Right lung (tissue), 5 donors: ENCODE results near the gene SLC6A8. TPM values are rescaled to one million over a fixed set of nuclear protein-coding genes. Genes with fewer than 3 reads are reported as not detected.
"Not testable (repeated sequence)": the region's sequence is repeated elsewhere in the genome, so short reads cannot be mapped to it uniquely, and the experiment has no call there.

ENCODE experiments used
- DNase-seq, 2 donors: peaks; one replicate each; pipeline ENCODE4 v3.0.0-alpha.2; 2013
- polyA plus RNA-seq, 5 donors: library from polyadenylated mRNA; unstranded; fragments of 120-200 nt; gene quantifications; one replicate each; pipeline versions ENCODE4 v1.2.1 to v1.2.3, GENCODE V29; 2013; ENCODE audit warnings: inconsistent platforms in 1 of 5, low replicate concordance in 1 of 5; ENCODE audit not compliant: insufficient read length in 5 of 5, insufficient read depth in 1 of 5

Gene SLC6A8
- polyA plus RNA-seq, 5 donors = 3.7 to 9.8 (median 7.8) TPM

DNA sequence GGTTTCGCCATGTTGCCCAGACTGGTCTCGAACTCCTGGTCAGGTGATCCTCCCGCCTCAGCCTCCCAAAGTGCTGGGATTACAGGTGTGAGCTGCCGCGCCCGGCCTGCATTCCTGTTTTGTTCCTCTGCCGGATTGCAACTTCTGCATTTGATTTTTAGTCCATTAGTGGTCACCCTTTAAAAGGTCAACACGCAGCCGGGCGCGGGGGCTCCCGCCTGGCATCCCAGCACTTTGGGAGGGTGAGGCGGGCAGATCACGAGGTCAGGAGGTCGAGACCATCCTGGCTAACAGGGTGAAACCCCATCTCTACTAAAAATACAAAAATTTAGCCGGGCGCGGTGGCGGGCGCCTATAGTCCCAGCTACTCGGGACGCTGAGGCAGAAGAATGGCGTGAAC is 42.4 kb downstream of the SLC6A8 start:
- not testable (repeated sequence) for DNase-seq

DNA sequence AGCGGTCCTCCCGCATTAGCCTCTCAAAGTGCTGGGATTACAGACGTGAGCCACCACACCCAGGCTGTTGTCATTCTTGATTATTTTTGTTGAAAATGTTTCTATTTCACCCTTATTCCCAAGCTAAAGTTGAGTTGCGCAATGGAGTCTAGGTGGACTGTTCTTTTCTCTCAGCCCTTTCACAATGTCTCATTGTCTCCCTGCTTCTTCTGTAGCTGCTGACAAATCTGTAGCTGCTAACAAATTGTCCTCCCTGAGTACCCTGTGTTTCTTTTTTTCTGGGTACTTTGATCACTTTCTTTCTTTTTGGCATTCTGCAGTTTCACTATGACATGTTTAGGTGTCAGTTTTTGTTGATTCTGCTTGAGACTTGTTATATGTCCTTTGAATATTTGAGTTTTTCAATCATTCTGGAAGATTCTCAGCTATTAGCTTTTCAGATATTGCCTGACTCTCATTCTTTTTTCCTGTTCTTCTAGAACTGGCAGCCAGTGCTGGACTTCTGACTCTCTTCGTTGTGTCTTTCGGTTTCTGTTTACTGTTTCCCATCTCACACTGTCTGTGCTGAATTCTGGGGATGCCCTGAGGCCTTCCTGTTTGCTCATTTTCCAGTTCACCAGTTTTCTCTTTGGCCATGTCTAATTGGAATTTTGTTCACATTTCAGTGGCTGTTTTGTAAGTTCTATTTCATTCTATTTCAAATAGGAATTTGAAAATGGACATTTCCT is 43.6 kb downstream of the SLC6A8 start:
- no peak for DNase-seq

DNA sequence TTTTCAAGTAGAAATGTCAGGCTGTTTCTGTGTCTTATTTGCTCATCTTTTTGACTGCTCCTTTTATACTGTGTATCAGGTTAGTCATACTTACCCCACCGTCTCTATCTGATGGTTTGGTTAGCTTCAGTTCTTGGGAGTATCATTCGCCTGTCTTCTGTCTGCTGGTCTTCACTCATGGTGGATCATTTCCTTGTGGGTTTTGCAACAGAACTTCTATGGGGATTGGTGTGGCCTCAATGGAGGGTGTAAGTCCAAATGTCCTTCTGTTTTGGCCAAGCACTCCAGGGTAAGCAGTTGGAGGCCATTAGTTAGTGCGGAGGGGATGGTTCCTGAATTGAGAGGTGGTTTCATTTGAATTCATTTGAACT is 44.1 kb downstream of the SLC6A8 start:
- DNase-seq = no peak

DNA sequence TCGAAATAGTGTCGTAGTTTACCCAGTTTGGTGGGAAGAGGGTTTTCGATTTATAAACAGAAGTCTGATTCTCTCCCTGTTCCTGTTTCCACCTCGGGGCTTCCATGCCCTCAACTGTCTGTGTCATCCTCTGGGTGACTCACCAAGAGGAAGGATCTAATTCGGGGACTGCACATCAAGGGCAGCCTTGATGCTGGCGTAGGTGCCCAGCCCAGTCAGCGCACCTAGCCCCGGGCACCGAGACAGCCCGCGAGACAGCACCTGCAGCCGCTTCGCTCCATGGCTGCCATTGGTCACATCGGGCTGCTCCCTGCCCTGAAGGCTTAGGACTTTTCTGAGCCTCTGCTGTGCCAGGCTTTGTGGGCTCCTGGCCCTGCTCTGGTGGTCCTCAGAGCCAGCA is 44.7 kb downstream of the SLC6A8 start:
- no peak for DNase-seq

DNA sequence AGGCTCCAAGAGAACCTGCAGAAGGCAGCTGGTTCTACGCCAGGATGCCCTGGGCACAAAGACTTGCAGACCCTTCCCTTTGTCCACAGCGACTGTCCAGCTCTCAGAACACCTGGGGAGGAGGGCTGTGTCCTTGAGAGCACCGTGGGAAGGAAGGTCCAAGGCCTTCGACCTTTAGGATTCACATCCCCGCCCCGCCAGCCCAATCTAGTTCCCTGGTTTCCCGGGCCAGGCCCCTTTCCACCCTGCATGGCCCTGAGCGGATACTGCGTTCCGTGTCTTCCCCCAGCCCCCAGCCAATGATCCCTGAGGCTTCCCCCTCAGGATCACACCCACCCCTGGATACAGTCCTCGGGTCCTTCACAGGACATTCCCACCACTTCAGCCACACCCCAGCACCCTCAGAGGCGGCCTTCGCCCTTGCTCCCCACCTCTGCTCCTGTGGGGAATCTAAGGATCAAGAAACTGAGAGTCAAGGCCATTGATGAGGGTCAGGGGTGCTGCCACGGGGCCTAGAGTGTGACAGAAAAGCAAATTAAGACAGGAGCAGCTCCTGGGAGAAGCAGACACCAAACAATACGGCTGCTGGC is 46.0 kb downstream of the SLC6A8 start:
- DNase-seq = no peak

DNA sequence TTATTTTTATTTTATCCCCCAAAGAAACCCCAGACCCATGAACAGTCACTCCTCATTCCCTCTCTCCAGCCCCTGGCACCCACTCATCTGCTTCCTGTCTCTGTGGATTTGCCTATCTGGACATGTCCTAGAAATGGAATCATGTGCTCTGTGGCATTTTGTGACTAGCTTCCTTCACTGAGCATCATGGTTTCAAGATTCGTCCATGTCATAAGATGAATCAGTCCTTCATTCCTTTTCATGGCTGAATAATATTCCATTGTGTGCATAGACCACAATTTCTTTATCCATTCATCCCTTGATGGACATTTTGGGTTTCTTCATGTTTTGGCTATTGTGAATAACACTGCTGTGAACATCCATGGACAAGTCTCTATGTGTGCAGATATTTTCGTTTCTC is 47.1 kb downstream of the SLC6A8 start:
- no peak for DNase-seq

DNA sequence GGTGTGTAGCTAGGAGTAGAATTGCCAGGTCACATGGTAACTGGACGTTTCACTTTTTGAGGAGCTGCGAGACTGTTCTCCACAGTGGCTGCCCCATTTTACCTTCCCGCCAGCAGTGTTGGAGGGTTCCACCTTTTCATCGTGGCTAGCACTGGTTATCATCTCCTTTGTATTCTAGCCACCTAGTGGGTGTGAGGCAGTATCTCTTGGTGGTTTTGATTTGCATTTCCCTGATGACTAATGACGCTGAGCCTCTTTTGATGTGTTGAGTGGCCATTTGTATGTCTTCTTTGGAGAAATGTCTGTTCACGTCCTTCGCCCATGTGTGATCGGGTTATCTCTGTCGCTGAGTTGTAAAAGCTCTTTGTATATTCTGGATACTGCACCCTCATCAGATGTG is 47.5 kb downstream of the SLC6A8 start:
- no peak for DNase-seq

DNA sequence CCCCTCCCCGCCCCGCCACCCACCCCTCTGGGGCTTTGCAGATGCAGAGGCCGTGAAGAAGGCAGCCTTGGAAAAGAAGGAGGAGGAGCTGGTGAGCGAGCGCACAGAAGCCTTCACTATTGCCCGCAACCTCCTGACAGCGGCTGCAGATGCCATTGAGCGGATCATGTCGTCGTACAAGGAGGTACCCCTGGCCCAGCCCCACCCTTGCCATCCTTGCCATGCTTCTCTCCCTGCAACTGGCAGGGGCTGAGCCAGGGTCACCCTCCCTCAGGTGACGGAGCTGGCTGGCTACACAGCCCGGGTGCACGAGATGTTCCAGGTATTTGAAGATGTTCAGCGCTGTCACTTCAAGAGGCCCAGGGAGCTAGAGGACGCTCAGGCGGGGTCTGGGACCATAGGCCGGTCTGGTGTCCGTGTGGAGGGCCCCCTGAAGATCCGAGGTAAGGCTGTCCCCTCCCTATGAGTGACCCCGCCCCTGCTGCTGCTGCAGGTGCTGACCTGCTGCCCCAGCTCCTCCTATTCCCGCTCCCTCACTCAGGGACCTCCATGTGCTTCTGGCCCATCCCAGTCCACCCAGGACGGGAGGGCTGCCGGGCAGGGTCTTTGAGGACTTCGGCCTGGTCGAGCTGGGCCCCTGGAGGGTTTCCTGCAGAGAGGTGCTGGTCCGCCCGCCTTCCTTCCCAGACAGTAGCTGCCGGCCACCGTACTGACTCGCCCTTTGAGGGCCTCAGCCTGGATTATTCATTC is 48.5 kb downstream of the SLC6A8 start:
- no peak for DNase-seq

DNA sequence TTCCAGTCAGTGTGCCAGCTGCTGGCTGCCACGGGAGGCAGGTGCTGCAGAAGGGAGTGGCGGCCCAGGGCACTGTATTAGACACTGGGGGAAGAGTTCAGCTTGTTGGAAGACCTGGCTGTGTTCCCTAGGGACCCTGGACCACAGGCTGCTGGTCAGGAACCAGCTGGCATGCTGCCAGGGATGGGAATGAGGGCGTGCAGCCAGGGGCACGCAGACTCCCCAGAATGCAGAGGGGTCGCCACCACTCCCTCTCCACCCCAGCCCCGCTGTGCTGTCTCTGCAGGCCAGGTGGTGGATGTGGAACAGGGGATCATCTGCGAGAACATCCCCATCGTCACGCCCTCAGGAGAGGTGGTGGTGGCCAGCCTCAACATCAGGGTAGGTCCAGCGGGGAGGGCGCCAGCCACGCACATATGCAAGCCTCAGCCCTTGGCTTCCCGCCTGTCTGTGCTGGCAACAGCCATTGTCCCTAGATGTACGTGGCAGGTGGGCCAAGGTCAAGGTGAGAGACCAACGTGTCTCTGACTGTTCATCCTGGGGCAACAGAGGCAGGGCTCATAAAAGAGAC is 49.2 kb downstream of the SLC6A8 start:
- DNase-seq = no peak

DNA sequence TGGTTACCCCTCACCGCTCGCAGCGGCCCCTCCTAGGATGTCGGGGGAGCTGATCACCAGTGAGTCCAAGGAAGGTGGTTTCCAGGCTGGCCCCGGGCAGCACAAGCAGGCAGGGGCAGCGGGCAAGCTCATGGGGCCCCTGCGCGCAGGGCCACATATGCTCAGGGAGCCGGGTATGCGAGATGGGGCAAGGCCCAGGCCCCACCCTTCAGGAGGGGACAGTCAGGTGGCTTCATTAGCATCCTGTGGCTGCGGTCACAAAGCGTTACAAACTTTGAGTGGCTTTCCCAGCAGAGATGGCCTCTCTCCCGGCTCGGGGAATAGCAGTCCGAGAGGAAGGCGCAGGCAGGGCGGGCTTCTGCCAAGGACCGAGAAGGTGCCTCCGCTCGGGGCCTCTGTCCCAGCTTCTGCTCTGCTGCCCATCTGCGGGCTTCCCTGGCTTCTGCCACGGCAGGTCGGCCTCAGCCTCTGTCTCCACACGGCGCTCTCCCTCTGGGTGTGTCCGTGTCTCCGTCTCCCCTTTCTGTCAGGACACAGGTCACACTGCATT is 50.4 kb downstream of the SLC6A8 start:
- DNase-seq = no peak

DNA sequence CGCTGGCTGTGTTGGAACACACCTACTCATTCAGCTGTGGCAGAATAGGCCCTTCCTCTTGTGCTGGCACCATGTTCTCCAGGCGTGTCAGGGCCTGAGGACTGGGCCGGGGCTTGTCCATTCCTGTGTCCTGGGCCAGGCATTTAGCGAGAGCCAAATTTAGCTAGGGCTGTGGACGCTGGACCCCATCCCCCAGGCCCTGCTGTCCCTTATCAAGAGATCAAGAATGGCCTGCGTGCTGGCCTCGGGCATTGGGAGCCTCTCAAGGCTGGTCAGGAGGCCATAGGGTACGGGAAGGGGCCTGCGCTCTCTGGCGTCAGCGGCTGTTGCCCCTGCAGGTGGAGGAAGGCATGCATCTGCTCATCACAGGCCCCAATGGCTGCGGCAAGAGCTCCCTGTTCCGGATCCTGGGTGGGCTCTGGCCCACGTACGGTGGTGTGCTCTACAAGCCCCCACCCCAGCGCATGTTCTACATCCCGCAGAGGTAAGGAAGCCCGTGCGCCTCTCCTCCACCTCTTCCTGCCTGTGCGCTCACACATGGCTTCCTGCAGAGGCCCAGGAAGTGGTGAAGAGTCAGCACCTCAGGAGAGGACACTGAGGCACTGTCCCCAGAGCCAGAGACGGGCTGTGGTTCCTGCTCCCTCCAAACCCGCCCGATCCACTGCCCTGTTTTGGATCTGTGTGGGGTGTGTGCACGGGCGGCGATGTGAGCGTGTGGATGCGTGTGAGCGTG is 52.2 kb downstream of the SLC6A8 start:
- no peak for DNase-seq

DNA sequence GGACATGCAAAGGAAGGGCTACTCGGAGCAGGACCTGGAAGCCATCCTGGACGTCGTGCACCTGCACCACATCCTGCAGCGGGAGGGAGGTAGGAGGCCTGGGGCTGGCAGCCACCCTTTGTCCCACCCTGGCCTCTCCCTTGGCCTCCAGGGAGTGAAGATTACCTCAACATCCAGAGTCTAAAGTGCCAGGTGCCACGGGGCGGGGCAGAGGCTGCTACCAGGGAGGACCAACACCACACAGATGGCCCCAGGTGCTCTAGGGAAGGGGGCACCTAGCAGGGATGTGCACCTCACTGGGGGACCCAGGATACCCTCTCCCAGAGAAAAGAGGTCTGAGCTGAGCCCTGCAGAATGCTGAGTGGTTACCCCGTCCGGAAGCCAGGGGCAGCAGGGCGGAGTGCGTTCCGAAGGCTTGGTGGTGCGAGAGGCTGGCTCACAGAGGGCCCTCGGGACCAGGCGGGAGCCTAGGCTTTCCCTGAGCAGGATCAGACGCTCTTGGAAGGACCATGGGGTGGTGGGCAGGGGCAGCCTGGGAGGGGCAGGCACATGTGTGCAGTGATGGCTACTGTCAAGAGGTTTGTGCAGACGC is 53.0 kb downstream of the SLC6A8 start:
- DNase-seq = no peak

DNA sequence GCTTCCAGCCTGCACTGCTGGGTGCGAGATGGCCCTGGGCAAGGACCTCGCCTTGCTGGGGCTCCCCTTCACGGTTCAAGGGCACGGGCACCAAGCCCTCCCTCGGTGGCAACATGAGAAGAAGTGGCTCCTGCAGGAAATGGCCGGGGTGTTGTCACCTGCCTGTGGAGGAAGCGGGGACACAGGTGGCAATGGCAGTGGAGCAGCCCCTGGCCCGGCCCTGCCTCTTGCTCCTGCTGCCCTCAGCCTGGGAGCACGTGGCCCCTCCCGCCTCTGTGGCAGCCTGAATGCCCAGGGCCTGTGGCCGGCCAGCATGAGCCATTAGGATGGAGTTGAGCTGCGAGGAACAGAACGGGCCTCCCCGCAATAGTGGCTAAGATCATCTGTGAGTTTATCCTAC is 53.7 kb downstream of the SLC6A8 start:
- DNase-seq = no peak

DNA sequence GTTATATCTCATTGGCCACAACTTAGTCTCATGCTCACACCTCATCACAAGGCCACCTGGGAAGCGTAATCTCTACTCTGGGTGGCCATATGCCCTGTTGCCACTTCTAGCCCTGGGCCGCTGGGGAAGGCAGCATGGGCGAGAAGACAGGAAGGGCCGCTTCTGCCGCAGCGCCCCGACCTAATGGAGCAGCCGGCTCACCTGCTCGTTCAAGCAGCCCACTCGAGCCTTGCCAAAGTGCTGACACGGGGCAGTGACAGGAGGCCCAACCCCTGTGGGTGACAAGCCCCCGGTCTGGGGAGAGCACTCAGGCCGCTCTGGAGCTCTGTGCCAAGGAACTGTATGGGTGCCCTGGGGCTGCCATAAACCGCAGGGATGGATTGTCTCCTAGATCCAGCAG is 54.4 kb downstream of the SLC6A8 start:
- DNase-seq = not testable (repeated sequence)

DNA sequence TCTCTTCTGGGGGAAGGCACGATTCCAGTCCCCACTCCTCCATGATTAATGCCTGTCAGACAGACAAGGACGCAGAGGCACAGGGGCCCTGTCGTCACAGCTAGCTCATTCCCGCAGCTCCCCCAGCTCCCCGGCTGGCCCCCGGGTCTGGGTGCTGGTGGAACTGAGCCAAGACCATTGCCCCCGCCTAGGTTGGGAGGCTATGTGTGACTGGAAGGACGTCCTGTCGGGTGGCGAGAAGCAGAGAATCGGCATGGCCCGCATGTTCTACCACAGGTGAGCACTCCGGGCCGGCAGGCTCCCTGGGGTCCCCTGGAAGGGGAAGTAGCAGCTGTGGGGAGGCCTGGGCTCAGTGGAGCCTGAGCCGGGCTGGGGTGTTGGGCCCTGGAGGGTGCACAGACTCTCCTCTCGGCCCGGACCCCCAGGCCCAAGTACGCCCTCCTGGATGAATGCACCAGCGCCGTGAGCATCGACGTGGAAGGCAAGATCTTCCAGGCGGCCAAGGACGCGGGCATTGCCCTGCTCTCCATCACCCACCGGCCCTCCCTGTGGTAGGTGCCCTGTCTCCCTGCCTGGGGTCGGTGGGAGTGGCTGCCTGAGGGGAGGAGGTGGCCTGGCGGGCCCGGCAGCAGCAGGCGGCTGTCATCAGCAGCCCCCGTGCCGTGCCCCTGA is 55.2 kb downstream of the SLC6A8 start:
- not testable (repeated sequence) for DNase-seq

DNA sequence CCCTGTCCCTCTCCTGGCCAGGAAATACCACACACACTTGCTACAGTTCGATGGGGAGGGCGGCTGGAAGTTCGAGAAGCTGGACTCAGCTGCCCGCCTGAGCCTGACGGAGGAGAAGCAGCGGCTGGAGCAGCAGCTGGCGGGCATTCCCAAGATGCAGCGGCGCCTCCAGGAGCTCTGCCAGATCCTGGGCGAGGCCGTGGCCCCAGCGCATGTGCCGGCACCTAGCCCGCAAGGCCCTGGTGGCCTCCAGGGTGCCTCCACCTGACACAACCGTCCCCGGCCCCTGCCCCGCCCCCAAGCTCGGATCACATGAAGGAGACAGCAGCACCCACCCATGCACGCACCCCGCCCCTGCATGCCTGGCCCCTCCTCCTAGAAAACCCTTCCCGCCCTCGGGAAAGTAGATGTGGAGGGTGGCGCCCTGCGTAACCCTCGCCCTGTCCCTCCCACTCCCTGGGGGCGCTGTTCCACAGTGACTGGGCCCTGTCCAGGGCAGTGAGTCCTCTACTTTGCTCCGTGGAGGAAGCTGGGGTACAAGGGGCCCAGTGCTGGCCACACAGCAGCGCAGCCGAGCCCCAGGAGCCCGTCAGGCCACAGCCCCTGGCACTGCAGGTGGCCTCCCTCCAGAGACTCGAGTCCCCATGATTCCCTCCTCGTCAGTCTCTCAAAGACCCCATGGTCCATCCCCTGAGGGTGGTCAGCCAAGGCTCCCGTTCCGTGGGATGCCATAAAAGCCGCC is 55.9 kb downstream of the SLC6A8 start:
- peak in 1 of 2 donors; percentile 51 for DNase-seq

DNA sequence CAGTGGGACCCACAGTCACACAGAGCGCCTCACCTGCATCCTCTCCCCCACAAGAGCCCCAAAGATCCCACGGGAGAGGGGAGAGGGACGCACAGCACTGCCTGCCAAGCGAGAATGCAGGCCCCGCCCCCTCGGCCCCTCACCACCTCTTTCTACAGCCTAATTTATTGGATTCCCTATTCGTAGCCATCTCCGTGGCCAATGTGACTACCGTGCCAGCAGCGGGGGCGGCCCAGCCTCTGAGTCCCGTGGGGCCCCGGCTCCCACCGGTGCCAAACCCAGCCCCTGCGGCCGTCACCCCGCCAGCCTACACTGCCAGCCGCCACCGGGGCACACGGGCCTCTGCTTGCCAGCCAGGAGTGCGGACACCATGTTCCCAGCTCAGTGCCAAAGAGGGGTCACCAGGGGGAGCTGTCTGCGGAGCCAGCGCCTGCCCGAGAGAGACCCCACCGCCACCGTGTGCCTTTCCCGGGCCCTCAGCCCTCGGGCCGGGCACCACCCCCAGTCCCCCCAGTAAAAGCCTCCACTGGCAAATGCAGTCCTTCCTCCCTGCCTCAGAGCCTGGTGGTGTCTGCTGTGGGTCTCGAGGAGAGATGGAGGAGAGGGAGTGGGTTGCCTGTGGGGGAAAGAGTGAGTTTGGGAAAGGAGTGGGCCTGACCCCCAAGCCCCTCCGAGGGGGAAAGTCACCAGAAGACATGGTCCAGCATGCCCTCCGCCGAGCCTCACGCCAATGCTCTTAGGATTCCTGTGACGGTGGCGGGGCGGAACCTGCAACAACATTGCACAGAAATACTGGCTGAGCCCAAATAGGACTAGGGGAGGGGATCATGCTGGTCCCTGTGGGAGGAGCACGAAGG is 56.7 kb downstream of the SLC6A8 start:
- DNase-seq = no peak

DNA sequence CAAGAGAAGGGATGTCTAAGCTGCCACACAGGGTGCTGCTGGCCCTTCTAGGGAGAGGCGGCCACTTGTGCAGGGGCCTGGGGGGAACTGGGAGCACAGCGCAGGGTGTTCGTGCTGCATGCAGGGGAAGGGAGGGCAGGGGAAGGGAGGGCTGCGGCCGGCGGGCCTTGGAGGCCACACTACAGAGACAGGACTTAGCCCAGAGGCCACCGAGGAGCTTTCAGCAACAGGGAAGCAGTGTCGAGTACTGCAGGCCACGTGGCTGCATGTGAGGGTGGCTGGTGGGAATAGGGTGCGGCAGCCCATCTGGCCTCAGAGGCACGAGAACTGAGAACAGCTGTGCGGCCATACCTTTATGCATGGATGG is 57.3 kb downstream of the SLC6A8 start:
- DNase-seq = not testable (repeated sequence)
